ENCODE data around the gene MEIOB. TPM values are rescaled to one million over a fixed set of nuclear protein-coding genes. Genes with fewer than 3 reads are reported as not detected.

MEIOB gene
- polyA plus RNA-seq, 12 donors, result 0.08 to 3.0 (median 0.69) TPM; not detected in 2

- no peak for DNase-seq
Measured at GRCh38 chr16:1788095-1788707, 83.8 kb downstream of the MEIOB start.

GRCh38 chr16:1787322-1788094, 84.5 kb downstream of the MEIOB start:
- DNase-seq, result no peak

- DNase-seq, result no peak
Measured at GRCh38 chr16:1787056-1787321, 85.0 kb downstream of the MEIOB start.

- DNase-seq, result no peak
Measured at GRCh38 chr16:1786242-1787055, 85.5 kb downstream of the MEIOB start.

GRCh38 chr16:1785846-1786170, 86.2 kb downstream of the MEIOB start:
- DNase-seq, result no peak

GRCh38 chr16:1784977-1785845, 86.8 kb downstream of the MEIOB start:
- DNase-seq, result no peak

Other genes starting within 250 kb of the MEIOB start
- gene JPT2, start 193.9 kb downstream of the MEIOB start, polyA plus RNA-seq (ENCODE audit: insufficient read length in 12 of 12), result 10 to 100 TPM in 11 of 12 donors, not detected in 1; 39.0 to 67.5 (median 48.1) TPM
- 100 to 1,000 TPM in 1 of 12 donors, 10 to 100 TPM in 10, not detected in 1; 27.6 to 108 (median 42.7) TPM for gene MAPK8IP3, start 166.0 kb downstream of the MEIOB start, polyA plus RNA-seq (ENCODE audit: insufficient read length in 12 of 12)
- 10 to 100 TPM in 11 of 12 donors, not detected in 1; 12.3 to 40.2 (median 14.8) TPM for gene NME3, start 100.6 kb downstream of the MEIOB start, polyA plus RNA-seq (ENCODE audit: insufficient read length in 12 of 12)
- gene EME2, start 99.4 kb downstream of the MEIOB start, polyA plus RNA-seq (ENCODE audit: insufficient read length in 12 of 12), result 10 to 100 TPM in 1 of 12 donors, 1 to 10 TPM in 10, not detected in 1; 4.4 to 13.3 (median 6.4) TPM
- 10 to 100 TPM in 11 of 12 donors, not detected in 1; 31.3 to 85.2 (median 41.3) TPM for gene MRPS34, start 99.0 kb downstream of the MEIOB start, polyA plus RNA-seq (ENCODE audit: insufficient read length in 12 of 12)
- gene SPSB3, start 89.6 kb downstream of the MEIOB start, polyA plus RNA-seq (ENCODE audit: insufficient read length in 12 of 12), result 10 to 100 TPM in 11 of 12 donors, not detected in 1; 16.2 to 30.8 (median 22.0) TPM
- gene NUBP2, start 89.2 kb downstream of the MEIOB start, polyA plus RNA-seq (ENCODE audit: insufficient read length in 12 of 12), result 10 to 100 TPM in 11 of 12 donors, not detected in 1; 30.4 to 52.7 (median 33.3) TPM
- gene IGFALS, start 78.5 kb downstream of the MEIOB start, polyA plus RNA-seq (ENCODE audit: insufficient read length in 12 of 12), result under 1 TPM in 10 of 12 donors, not detected in 2; 0.10 to 0.87 (median 0.21) TPM
- 10 to 100 TPM in 11 of 12 donors, not detected in 1; 27.4 to 49.0 (median 31.7) TPM for gene HAGH, start 45.3 kb downstream of the MEIOB start, polyA plus RNA-seq (ENCODE audit: insufficient read length in 12 of 12)
- 10 to 100 TPM in 11 of 12 donors, not detected in 1; 13.6 to 24.4 (median 18.0) TPM for gene FAHD1, start 45.0 kb downstream of the MEIOB start, polyA plus RNA-seq (ENCODE audit: insufficient read length in 12 of 12)
- gene HS3ST6, start 46.3 kb upstream of the MEIOB start, polyA plus RNA-seq (ENCODE audit: insufficient read length in 12 of 12), result 10 to 100 TPM in 1 of 12 donors, 1 to 10 TPM in 1, under 1 TPM in 2, not detected in 8; 0.15 to 14.3 (median 2.1) TPM
- gene MSRB1, start 71.0 kb upstream of the MEIOB start, polyA plus RNA-seq (ENCODE audit: insufficient read length in 12 of 12), result 10 to 100 TPM in 11 of 12 donors, not detected in 1; 14.2 to 50.0 (median 27.8) TPM
- gene RPL3L, start 82.5 kb upstream of the MEIOB start, polyA plus RNA-seq (ENCODE audit: insufficient read length in 12 of 12), result 10 to 100 TPM in 11 of 12 donors, not detected in 1; 12.8 to 93.9 (median 35.0) TPM
- 100 to 1,000 TPM in 9 of 12 donors, 10 to 100 TPM in 2, not detected in 1; 95.8 to 145 (median 117) TPM for gene NDUFB10, start 87.4 kb upstream of the MEIOB start, polyA plus RNA-seq (ENCODE audit: insufficient read length in 12 of 12)
- 1,000 to 10,000 TPM; 2,162 to 3,862 (median 3,028) TPM for gene RPS2, start 92.7 kb upstream of the MEIOB start, polyA plus RNA-seq (ENCODE audit: insufficient read length in 12 of 12)
- gene RNF151, start 94.7 kb upstream of the MEIOB start, polyA plus RNA-seq (ENCODE audit: insufficient read length in 12 of 12), result not detected
- 10 to 100 TPM in 11 of 12 donors, not detected in 1; 16.7 to 31.5 (median 21.7) TPM for gene TBL3, start 99.9 kb upstream of the MEIOB start, polyA plus RNA-seq (ENCODE audit: insufficient read length in 12 of 12)
- gene NOXO1, start 109.3 kb upstream of the MEIOB start, polyA plus RNA-seq (ENCODE audit: insufficient read length in 12 of 12), result 1 to 10 TPM in 3 of 12 donors, under 1 TPM in 6, not detected in 3; 0.38 to 1.4 (median 0.74) TPM
- 10 to 100 TPM in 11 of 12 donors, not detected in 1; 10.9 to 40.2 (median 15.1) TPM for gene GFER, start 112.0 kb upstream of the MEIOB start, polyA plus RNA-seq (ENCODE audit: insufficient read length in 12 of 12)
- gene SYNGR3, start 117.8 kb upstream of the MEIOB start, polyA plus RNA-seq (ENCODE audit: insufficient read length in 12 of 12), result 1 to 10 TPM in 4 of 12 donors, under 1 TPM in 6, not detected in 2; 0.25 to 1.5 (median 0.86) TPM
- gene ZNF598, start 137.7 kb upstream of the MEIOB start, polyA plus RNA-seq (ENCODE audit: insufficient read length in 12 of 12), result 10 to 100 TPM in 11 of 12 donors, not detected in 1; 13.6 to 32.2 (median 18.6) TPM
- 1 to 10 TPM in 8 of 12 donors, under 1 TPM in 2, not detected in 2; 0.56 to 3.1 (median 1.5) TPM for gene NPW, start 147.6 kb upstream of the MEIOB start, polyA plus RNA-seq (ENCODE audit: insufficient read length in 12 of 12)
- 10 to 100 TPM in 11 of 12 donors, not detected in 1; 26.8 to 55.1 (median 36.1) TPM for gene NHERF2, start 154.7 kb upstream of the MEIOB start, polyA plus RNA-seq (ENCODE audit: insufficient read length in 12 of 12)
- 10 to 100 TPM in 7 of 12 donors, 1 to 10 TPM in 4, not detected in 1; 8.4 to 35.5 (median 10.6) TPM for gene NTHL1, start 175.7 kb upstream of the MEIOB start, polyA plus RNA-seq (ENCODE audit: insufficient read length in 12 of 12)
- gene TSC2, start 175.8 kb upstream of the MEIOB start, polyA plus RNA-seq (ENCODE audit: insufficient read length in 12 of 12), result 1,000 to 10,000 TPM in 1 of 12 donors, 100 to 1,000 TPM in 1, 10 to 100 TPM in 10; 62.0 to 1,357 (median 75.2) TPM